ENCODE measurements around the gene SIK3. TPM values are rescaled to one million over a fixed set of nuclear protein-coding genes. Genes with fewer than 3 reads are reported as not detected.

SIK3 gene
- total RNA-seq, 1 experiment from 2014 or later: 31.4 TPM

DNA sequence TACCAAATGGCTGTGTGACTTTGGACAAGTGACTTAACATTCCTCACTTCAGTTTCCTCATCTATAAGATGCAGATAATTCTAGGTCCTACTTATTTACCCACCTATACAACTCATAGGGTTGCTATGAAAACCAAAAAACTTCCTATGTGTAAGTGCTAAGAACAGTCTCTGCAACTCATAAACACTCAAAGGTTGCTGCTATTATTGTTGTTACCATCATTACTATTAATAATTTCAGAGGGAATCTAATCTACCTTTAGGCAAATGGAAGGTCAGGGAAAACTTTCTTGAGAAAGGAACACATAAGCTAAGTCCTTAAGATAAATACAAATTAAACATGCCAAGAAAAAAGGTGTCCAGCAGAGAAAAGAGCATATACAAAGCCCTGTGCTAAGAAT is 40.5 kb downstream of the SIK3 start:
- Histone ChIP-seq H2AK5ac (ENCODE audit: insufficient read length, low read length) (no peak overlapping the region), H2BK12ac (ENCODE audit: insufficient read length, low read depth, low read length) (no peak overlapping the region), H3K23me2 (ENCODE audit: insufficient read length, low read depth, low read length, poor library complexity, severe bottlenecking) (no peaks in the 10 kb centered on the region), H3K27me3 (ENCODE audit: insufficient read depth, low read length) (no peaks in the 10 kb centered on the region), H3K9me3 (ENCODE audit: control insufficient read depth, low read depth, low read length) (no peaks in the 10 kb centered on the region), H3K79me1 (ENCODE audit: insufficient read depth, low read depth, low read length, poor library complexity, severe bottlenecking) (no peaks in the 10 kb centered on the region), H2BK20ac (ENCODE audit: low read depth, low read length, poor library complexity, severe bottlenecking) (no peak overlapping the region), H3K79me2 (ENCODE audit: insufficient read depth, low read length) (peaks cover 4% of the 10 kb centered on the region; the same call in 1 of the 2 replicates), H4K8ac (replicated peaks; ENCODE audit: insufficient read length, low read depth, low read length) (no peak overlapping the region), H3K4ac (ENCODE audit: low read depth, low read length) (no peak overlapping the region), H2BK15ac (ENCODE audit: low read depth, low read length) (no peak overlapping the region), H4K91ac (ENCODE audit: insufficient read length, low read depth, low read length) (no peak overlapping the region), H2BK5ac (ENCODE audit: insufficient read length, low read length) (no peak overlapping the region), H3K18ac (ENCODE audit: insufficient read length, low read depth, low read length) (no peak overlapping the region), H3K14ac (ENCODE audit: insufficient read depth, low read length) (no peak overlapping the region), H3K27ac (ENCODE audit: insufficient read length, low read depth, low read length) (no peak overlapping the region), H3K9ac (ENCODE audit: extremely low read depth, insufficient read length, low read length) (no peak overlapping the region), H3K4me2 (ENCODE audit: insufficient read depth, insufficient read length, low read length) (no peak overlapping the region), H4K5ac (ENCODE audit: insufficient read length, low read depth, low read length) (no peak overlapping the region), H3T11ph (ENCODE audit: low read length) (no peak overlapping the region), H3K23ac (ENCODE audit: insufficient read length, low read depth, low read length) (no peak overlapping the region), H3K4me1 (ENCODE audit: insufficient read depth, low read length) (peaks cover 3% of the 10 kb centered on the region; the same call in 1 of the 2 replicates), H2AFZ (ENCODE audit: low read length) (no peak overlapping the region), H2BK120ac (ENCODE audit: low read depth, low read length, poor library complexity, severe bottlenecking) (no peak overlapping the region), H3K56ac (ENCODE audit: insufficient read length, low read depth, low read length) (no peak overlapping the region), H4K20me1 (ENCODE audit: control insufficient read depth, insufficient read depth, insufficient read length) (no peaks in the 10 kb centered on the region)
- TF ChIP-seq, protein P1, sequence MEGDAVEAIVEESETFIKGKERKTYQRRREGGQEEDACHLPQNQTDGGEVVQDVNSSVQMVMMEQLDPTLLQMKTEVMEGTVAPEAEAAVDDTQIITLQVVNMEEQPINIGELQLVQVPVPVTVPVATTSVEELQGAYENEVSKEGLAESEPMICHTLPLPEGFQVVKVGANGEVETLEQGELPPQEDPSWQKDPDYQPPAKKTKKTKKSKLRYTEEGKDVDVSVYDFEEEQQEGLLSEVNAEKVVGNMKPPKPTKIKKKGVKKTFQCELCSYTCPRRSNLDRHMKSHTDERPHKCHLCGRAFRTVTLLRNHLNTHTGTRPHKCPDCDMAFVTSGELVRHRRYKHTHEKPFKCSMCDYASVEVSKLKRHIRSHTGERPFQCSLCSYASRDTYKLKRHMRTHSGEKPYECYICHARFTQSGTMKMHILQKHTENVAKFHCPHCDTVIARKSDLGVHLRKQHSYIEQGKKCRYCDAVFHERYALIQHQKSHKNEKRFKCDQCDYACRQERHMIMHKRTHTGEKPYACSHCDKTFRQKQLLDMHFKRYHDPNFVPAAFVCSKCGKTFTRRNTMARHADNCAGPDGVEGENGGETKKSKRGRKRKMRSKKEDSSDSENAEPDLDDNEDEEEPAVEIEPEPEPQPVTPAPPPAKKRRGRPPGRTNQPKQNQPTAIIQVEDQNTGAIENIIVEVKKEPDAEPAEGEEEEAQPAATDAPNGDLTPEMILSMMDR (conservative IDR thresholded peaks at IDR 0.05): no peak
- peaks cover 14 to 15% of the 10 kb centered on the region in 2 experiments for H3K4me1 Mint-ChIP-seq
- H3K27me3 Mint-ChIP-seq (ENCODE audit: low read depth): no peaks in the 10 kb centered on the region
- no peaks in the 10 kb centered on the region for H3K9me3 Mint-ChIP-seq
- no peaks in the 10 kb centered on the region for H3K36me3 Mint-ChIP-seq (ENCODE audit: insufficient read depth in 1 of 3, low read depth in 3 of 3)
- H3K4me3 Mint-ChIP-seq: no peak overlapping the region
- no peak for DNase-seq
- H3K27ac Mint-ChIP-seq: peak overlapping the region in 1 of 3 experiments; percentile 7; a peak in 1 of 7 replicates
